PFSK-1 (cell line): ENCODE measurements around the gene PSMD3.

Experiments
- POLR2AphosphoS5 ChIP-seq: IDR thresholded peaks from 2 replicates; pipeline ENCODE4 v1.6.1; 2012; ENCODE audit warnings: low read depth, mild to moderate bottlenecking, control low read depth, low read length, moderate library complexity
- REST ChIP-seq, 2 experiments: IDR thresholded peaks; 2 replicates each; pipeline versions ENCODE4 v1.6.1 to v1.8.0; 2011 to 2012; ENCODE audit warnings: low read depth in 2 of 2, low read length in 2 of 2, control low read depth in 1 of 2, inconsistent platforms in 1 of 2, mild to moderate bottlenecking in 1 of 2, moderate library complexity in 1 of 2; ENCODE audit not compliant: insufficient read depth in 1 of 2
- SIN3A ChIP-seq: IDR thresholded peaks from 2 replicates; pipeline ENCODE4 v1.6.1; 2012; ENCODE audit warnings: mild to moderate bottlenecking, low read length, moderate library complexity, borderline replicate concordance; ENCODE audit not compliant: insufficient read depth

- no peak for TF ChIP-seq REST (IDR thresholded peaks at IDR 0.05; ENCODE audit: insufficient read depth in 1 of 2, low read depth in 2 of 2, low read length in 2 of 2)
- TF ChIP-seq POLR2AphosphoS5, result no peak
- TF ChIP-seq SIN3A, result no peak
Observed at GRCh38 chr17:40028595-40028994, 48.0 kb downstream of the PSMD3 start.
